OCI-LY7 (cell line): ENCODE data around the gene UCK2. TPM values are rescaled to one million over a fixed set of nuclear protein-coding genes. Genes with fewer than 3 reads are reported as not detected.
A peak's percentile ranks its signal among the peaks of the same experiment; 100 is the strongest.

Source experiments
- BruUV-seq: library from RNA; stranded (reverse); fragments of 400-500 nt; replicated peaks from 2 replicates; lab custom pipeline; 2021; lab: Mats Ljungman, UMichigan
- CTCF ChIA-PET: fragments of 300-600 bp; sonication (Branson Sonifier 250); formaldehyde crosslinking; loops from one replicate; lab custom pipeline; 2022; ENCODE audit warnings: antibody characterized with exemption; ENCODE audit not compliant: unreplicated experiment; lab: Charles Lee
- POLR2A ChIA-PET: fragments of 300-600 bp; sonication (Branson Sonifier 250); formaldehyde crosslinking; loops from one replicate; lab custom pipeline; 2022; ENCODE audit warnings: antibody characterized with exemption; lab: Charles Lee
- DNase-seq: peaks from one replicate; pipeline ENCODE4 v3.0.0-alpha.2; 2015; ENCODE audit warnings: low spot score
- H2AFZ ChIP-seq: fragments of 200-600 bp; sonication (generic), shearing (Covaris generic); 2 replicates; pipeline ENCODE4 v1.6.1; 2014; ENCODE audit warnings: mild to moderate bottlenecking, antibody characterized with exemption, low read length, moderate library complexity
- H3K27ac ChIP-seq: fragments of 200-600 bp; sonication (generic); 2 replicates; pipeline ENCODE4 v1.5.1; 2014; ENCODE audit warnings: mixed run types, low read depth, mild to moderate bottlenecking, moderate library complexity, low read length, inconsistent platforms; ENCODE audit not compliant: poor library complexity, severe bottlenecking
- H3K36me3 ChIP-seq: fragments of 200-600 bp; sonication (generic); 2 replicates; pipeline ENCODE4 v1.6.1; 2014; ENCODE audit warnings: mild to moderate bottlenecking, antibody characterized with exemption, low read length, moderate library complexity, mixed read lengths; ENCODE audit not compliant: insufficient read depth
- H3K4me1 ChIP-seq: fragments of 200-600 bp; sonication (generic); 2 replicates; pipeline ENCODE4 v1.5.1; 2014; ENCODE audit warnings: mild to moderate bottlenecking, low read length; ENCODE audit not compliant: insufficient read depth, poor library complexity, severe bottlenecking
- H3K4me2 ChIP-seq: fragments of 200-600 bp; sonication (generic); 2 replicates; pipeline ENCODE4 v1.6.1; 2014; ENCODE audit warnings: mild to moderate bottlenecking, low read length
- H3K4me3 ChIP-seq: fragments of 200-600 bp; sonication (generic); 2 replicates; pipeline ENCODE4 v1.5.1; 2014; ENCODE audit warnings: mild to moderate bottlenecking, low read depth, low read length; ENCODE audit not compliant: poor library complexity, severe bottlenecking
- H3K79me2 ChIP-seq: fragments of 200-600 bp; sonication (generic); 2 replicates; pipeline ENCODE4 v1.6.1; 2016; ENCODE audit warnings: low read depth, mild to moderate bottlenecking, low read length, moderate library complexity, mixed read lengths; ENCODE audit not compliant: insufficient read depth
- H3K9me2 ChIP-seq: fragments of 200-600 bp; sonication (generic); 2 replicates; pipeline ENCODE4 v1.6.1; 2016; ENCODE audit warnings: mild to moderate bottlenecking, low read length, mixed read lengths; ENCODE audit not compliant: insufficient read depth
- H3K9me3 ChIP-seq: fragments of 200-600 bp; sonication (generic); 2 replicates; pipeline ENCODE4 v1.6.1; 2014; ENCODE audit warnings: mild to moderate bottlenecking, mixed run types, low read length, mixed read lengths
- H4K20me1 ChIP-seq: fragments of 200-600 bp; sonication (generic); 2 replicates; pipeline ENCODE4 v1.6.1; 2014; ENCODE audit warnings: mild to moderate bottlenecking, antibody characterized with exemption, low read length, moderate library complexity, mixed read lengths; ENCODE audit not compliant: insufficient read depth
- CTCF ChIP-seq: fragments of 200-600 bp; sonication (generic); conservative IDR thresholded peaks from 2 replicates; pipeline ENCODE4 v1.5.1; 2014; ENCODE audit warnings: mild to moderate bottlenecking, antibody characterized with exemption, low read length, moderate library complexity, mixed read lengths
- EZH2phosphoT487 ChIP-seq: fragments of 200-600 bp; sonication (generic); IDR thresholded peaks from 2 replicates; pipeline ENCODE4 v1.6.1; 2018; ENCODE audit warnings: low read depth, borderline replicate concordance, mild to moderate bottlenecking, mixed run types, antibody characterized with exemption, low read length, moderate library complexity, mixed read lengths
- intact Hi-C: fragments of 100-400 bp; cut with micrococcal nuclease; formaldehyde crosslinking; loops from one replicate; pipeline ENCODE4 v1.10.0; 2022; ENCODE audit not compliant: unreplicated experiment
- total RNA-seq, 2 experiments: library from RNA; depleted of rRNA in 1 of 2; stranded (reverse); fragments of >200 nt in 1 of 2; shearing (Covaris generic) in 1 of 2; gene quantifications; 2 replicates each; pipeline ENCODE4 v1.2.3, GENCODE V29; 2014 to 2022

Gene UCK2
- total RNA-seq, 2 experiments from 2014 or later, result 66.0 to 75.8 TPM

- Histone ChIP-seq H3K36me3 (0 out of 2 replicates have a peak, but pooled peaks cover 6% of the 10 kb centered on the region), H3K4me2 (peak overlapping the region; percentile 58), H3K27ac (peak overlapping the region; percentile 54), H3K79me2 (peaks cover 55% of the 10 kb centered on the region; the same call in 1 of the 2 replicates), H3K9me2 (no peaks in the 10 kb centered on the region), H4K20me1 (peaks cover 11% of the 10 kb centered on the region; the same call in 1 of the 2 replicates), H2AFZ (no peak overlapping the region), H3K4me3 (no peak overlapping the region), H3K4me1 (peaks cover 18% of the 10 kb centered on the region), H3K9me3 (no peaks in the 10 kb centered on the region)
- peak; percentile 84 for DNase-seq
- peak; percentile 89 for TF ChIP-seq CTCF
- no peak for TF ChIP-seq EZH2phosphoT487
- ChIA-PET POLR2A (interaction anchor here (0.7 to 1.2 kb wide), 5 partner anchors 10 to 269 kb away, joined by 3 to 5 read pairs (median 4); no protein-coding TSS in a partner anchor), CTCF (interaction anchor here (1.0 kb wide), 1 partner anchor 26 kb away, joined by 3 read pairs; no protein-coding TSS in a partner anchor)
- BruUV-seq, result no TSS peak
- intact Hi-C loops, result loop anchor here (1.0 kb wide), 2 partner anchors 43 to 103 kb away; partner anchors contain the start of gene TMCO1
Observed at GRCh38 chr1:165871311-165872067, 44.1 kb downstream of the UCK2 start.

GRCh38 chr1:165873481-165873880 is 46.1 kb downstream of the UCK2 start:
- no TSS peak for BruUV-seq
- Histone ChIP-seq H4K20me1 (peaks cover 14% of the 10 kb centered on the region; the same call in 1 of the 2 replicates), H3K79me2 (peaks cover 71% of the 10 kb centered on the region; the same call in 1 of the 2 replicates), H3K4me3 (no peak overlapping the region), H3K27ac (no peak overlapping the region), H3K9me2 (no peaks in the 10 kb centered on the region), H3K36me3 (peaks cover 14% of the 10 kb centered on the region; the same call in 1 of the 2 replicates), H3K4me1 (peaks cover 29% of the 10 kb centered on the region), H2AFZ (no peak overlapping the region), H3K4me2 (no peak overlapping the region), H3K9me3 (peaks cover 7% of the 10 kb centered on the region; the same call in 1 of the 2 replicates)
- POLR2A ChIA-PET, result interaction anchor here (0.6 to 1.0 kb wide), 2 partner anchors 10 kb away, joined by 3 read pairs; no protein-coding TSS in a partner anchor
- TF ChIP-seq CTCF, result no peak
- TF ChIP-seq EZH2phosphoT487, result no peak
- intact Hi-C loops, result no loop called here
- CTCF ChIA-PET, result no interaction called here
- no peak for DNase-seq
